HepG2 (cell line): ENCODE measurements around the gene FBXL20. TPM values are rescaled to one million over a fixed set of nuclear protein-coding genes. Genes with fewer than 3 reads are reported as not detected.

ENCODE experiments used
- AHR ChIP-seq: IDR thresholded peaks from 2 replicates; pipeline ENCODE4 v1.6.1; 2018; ENCODE audit warnings: missing genetic modification reagents, missing compliant biosample characterization
- FOXA1 ChIP-seq, 2 experiments: fragments of 450-650 bp in 1 of 2; sonication (generic) in 1 of 2; formaldehyde crosslinking in 1 of 2; IDR thresholded peaks; 2 replicates each; pipeline versions ENCODE4 v1.4.0 to v1.6.1; 2016 to 2020; ENCODE audit warnings: missing genetic modification reagents in 1 of 2
- FOXA3 ChIP-seq: IDR thresholded peaks from 2 replicates; pipeline ENCODE4 v1.6.1; 2016; ENCODE audit warnings: missing genetic modification reagents, missing compliant biosample characterization
- FOXO1 ChIP-seq: sonication (generic); formaldehyde crosslinking; IDR thresholded peaks from 2 replicates; pipeline ENCODE4 v1.4.0; 2020; ENCODE audit warnings: missing genetic modification reagents
- HOXA3 ChIP-seq: sonication (generic); formaldehyde crosslinking; IDR thresholded peaks from 2 replicates; pipeline ENCODE4 v1.5.0; 2020; ENCODE audit warnings: missing genetic modification reagents
- KLF15 ChIP-seq: sonication (generic); formaldehyde crosslinking; IDR thresholded peaks from 2 replicates; pipeline ENCODE4 v1.8.1; 2023; ENCODE audit warnings: borderline replicate concordance, mild to moderate bottlenecking, inconsistent platforms, missing genetic modification reagents, mixed read lengths
- KMT2B ChIP-seq: IDR thresholded peaks from 2 replicates; pipeline ENCODE4 v1.6.1; 2016; ENCODE audit warnings: missing genetic modification reagents, missing compliant biosample characterization
- NFE2L2 ChIP-seq: fragments of 150-350 bp; IDR thresholded peaks from 2 replicates; pipeline ENCODE4 v1.6.1; 2014; ENCODE audit warnings: low read length
- NR2F1 ChIP-seq, 2 experiments: fragments of 450-650 bp in 1 of 2; formaldehyde crosslinking in 1 of 2; IDR thresholded peaks; 2 replicates each; pipeline versions ENCODE4 v1.5.0 to v1.6.1; 2016 to 2020; ENCODE audit warnings: mild to moderate bottlenecking in 1 of 2, missing compliant biosample characterization in 1 of 2, missing genetic modification reagents in 1 of 2, moderate library complexity in 1 of 2
- PHF20 ChIP-seq: sonication (generic); formaldehyde crosslinking; IDR thresholded peaks from 2 replicates; pipeline ENCODE4 v1.5.0; 2020; ENCODE audit warnings: mild to moderate bottlenecking, missing genetic modification reagents
- PHF21A ChIP-seq: sonication (generic); formaldehyde crosslinking; IDR thresholded peaks from 2 replicates; pipeline ENCODE4 v1.5.0; 2020; ENCODE audit warnings: mild to moderate bottlenecking, missing genetic modification reagents
- SIX1 ChIP-seq: sonication (generic); formaldehyde crosslinking; IDR thresholded peaks from 2 replicates; pipeline ENCODE4 v1.4.0; 2020; ENCODE audit warnings: missing genetic modification reagents, borderline replicate concordance
- XRCC5 ChIP-seq: fragments of 200-400 bp; formaldehyde crosslinking; optimal IDR thresholded peaks from 2 replicates; pipeline ENCODE3; 2017; ENCODE audit warnings: mild to moderate bottlenecking, low read length
- ZBTB3 ChIP-seq: sonication (generic); formaldehyde crosslinking; IDR thresholded peaks from 2 replicates; pipeline ENCODE4 v1.4.0; 2020; ENCODE audit warnings: low read depth, mild to moderate bottlenecking, moderate library complexity, missing genetic modification reagents, borderline replicate concordance
- ZNF724P ChIP-seq: sonication (generic); formaldehyde crosslinking; IDR thresholded peaks from 2 replicates; pipeline ENCODE4 v1.8.0; 2022; ENCODE audit warnings: missing genetic modification reagents, borderline replicate concordance
- polyA plus RNA-seq, 8 experiments: library from polyadenylated mRNA; depleted of rRNA in 3 of 8; stranded (reverse) in 7 of 8; unstranded in 1 of 8; fragments of >200 nt; fragmentation: Illumina TruSeq in 4 of 8; extraction: Trizol in 4 of 8; gene quantifications; 2 replicates each; pipeline versions ENCODE4 v1.2.1 to v1.2.3, GENCODE V29; 2011 to 2016; ENCODE audit warnings: low read depth in 4 of 8, missing spikeins in 1 of 8, mixed read lengths in 1 of 8; ENCODE audit not compliant: insufficient read depth in 1 of 8
- total RNA-seq, 5 experiments: library from RNA; depleted of rRNA; stranded (reverse); fragments of >200 nt; fragmentation: Illumina TruSeq; extraction: Trizol; gene quantifications; 2 replicates each; pipeline ENCODE4 v1.2.3, GENCODE V29; 2016; ENCODE audit warnings: low read depth in 1 of 5
- TF ChIP-seq, protein P1 (sequence below), 2 experiments: sonication (generic) in 1 of 2; formaldehyde crosslinking in 1 of 2; IDR thresholded peaks; 2 replicates each; pipeline versions ENCODE4 v1.4.0 to v1.6.1; 2018 to 2020; ENCODE audit warnings: missing genetic modification reagents in 2 of 2, borderline replicate concordance in 1 of 2, low read depth in 1 of 2, mild to moderate bottlenecking in 1 of 2, missing biosample characterization in 1 of 2
- TF ChIP-seq, protein P2 (sequence below): sonication (generic); formaldehyde crosslinking; IDR thresholded peaks from 2 replicates; pipeline ENCODE4 v1.9.0; 2021; ENCODE audit warnings: missing genetic modification reagents, borderline replicate concordance
- TF ChIP-seq, protein P3 (sequence below): sonication (generic); formaldehyde crosslinking; IDR thresholded peaks from 2 replicates; pipeline ENCODE4 v1.5.1; 2020; ENCODE audit warnings: missing genetic modification reagents, mild to moderate bottlenecking, borderline replicate concordance
- TF ChIP-seq, protein P4 (sequence below): fragments of 450-650 bp; IDR thresholded peaks from 2 replicates; pipeline ENCODE4 v1.6.1; 2016
- TF ChIP-seq, protein P5 (sequence below): IDR thresholded peaks from 2 replicates; pipeline ENCODE4 v1.6.1; 2016; ENCODE audit warnings: mild to moderate bottlenecking, missing biosample characterization, missing genetic modification reagents

The FBXL20 gene
- total and polyA plus RNA-seq, 2 of the 13 experiments (the other 11 are each of a cell fraction or from before 2014, with no cell fraction given), result 10.2 to 10.3 TPM

DNA sequence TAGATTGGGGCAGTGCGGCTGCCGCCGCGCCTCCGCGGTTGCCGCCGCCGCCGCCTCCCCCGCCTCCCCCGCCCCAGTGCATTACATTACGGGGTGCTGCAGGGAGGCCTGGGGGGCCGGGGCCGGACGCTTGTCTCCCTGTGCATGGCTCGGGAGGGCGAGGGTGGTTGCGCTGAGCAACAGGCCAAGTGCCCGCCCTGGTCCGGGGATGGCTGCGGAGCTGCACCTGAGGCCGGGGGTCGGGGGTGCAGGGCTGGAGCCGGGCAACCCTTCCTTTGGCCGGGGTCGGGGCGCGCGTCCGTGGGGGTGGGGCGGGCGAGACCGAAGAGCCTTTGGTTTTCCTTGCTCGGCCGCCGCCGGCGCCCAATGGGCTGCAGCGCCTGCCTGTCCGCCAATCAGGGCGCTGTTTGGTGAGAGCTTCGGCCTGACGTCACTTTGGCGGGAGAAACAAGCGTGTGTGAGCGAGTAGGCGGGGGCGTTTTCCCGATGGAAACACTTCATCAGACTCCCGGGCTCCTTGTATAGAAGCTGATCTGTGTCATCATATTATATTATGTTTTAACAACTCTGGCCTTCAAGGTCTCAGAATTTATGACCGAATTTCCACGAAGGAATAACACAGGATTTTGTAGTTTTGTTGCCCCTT lies 941 bp upstream of the FBXL20 start (continued):
- TF ChIP-seq, protein P1, sequence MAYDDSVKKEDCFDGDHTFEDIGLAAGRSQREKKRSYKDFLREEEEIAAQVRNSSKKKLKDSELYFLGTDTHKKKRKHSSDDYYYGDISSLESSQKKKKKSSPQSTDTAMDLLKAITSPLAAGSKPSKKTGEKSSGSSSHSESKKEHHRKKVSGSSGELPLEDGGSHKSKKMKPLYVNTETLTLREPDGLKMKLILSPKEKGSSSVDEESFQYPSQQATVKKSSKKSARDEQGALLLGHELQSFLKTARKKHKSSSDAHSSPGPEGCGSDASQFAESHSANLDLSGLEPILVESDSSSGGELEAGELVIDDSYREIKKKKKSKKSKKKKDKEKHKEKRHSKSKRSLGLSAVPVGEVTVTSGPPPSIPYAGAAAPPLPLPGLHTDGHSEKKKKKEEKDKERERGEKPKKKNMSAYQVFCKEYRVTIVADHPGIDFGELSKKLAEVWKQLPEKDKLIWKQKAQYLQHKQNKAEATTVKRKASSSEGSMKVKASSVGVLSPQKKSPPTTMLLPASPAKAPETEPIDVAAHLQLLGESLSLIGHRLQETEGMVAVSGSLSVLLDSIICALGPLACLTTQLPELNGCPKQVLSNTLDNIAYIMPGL (CRISPR knock-in tag; IDR thresholded peaks at IDR 0.05; ENCODE audit: borderline replicate concordance in 1 of 2, low read depth in 1 of 2), result peak in 1 of 2 experiments; percentile 36; a peak in 1 of 4 replicates
- peak; percentile 69; the same call in 1 of the 2 replicates for TF ChIP-seq AHR (CRISPR knock-in tag)
- peak; percentile 10 for TF ChIP-seq XRCC5
- TF ChIP-seq PHF21A (CRISPR knock-in tag), result no peak
- peak; percentile 62; the same call in 1 of the 2 replicates for TF ChIP-seq KMT2B
- TF ChIP-seq, protein P2, sequence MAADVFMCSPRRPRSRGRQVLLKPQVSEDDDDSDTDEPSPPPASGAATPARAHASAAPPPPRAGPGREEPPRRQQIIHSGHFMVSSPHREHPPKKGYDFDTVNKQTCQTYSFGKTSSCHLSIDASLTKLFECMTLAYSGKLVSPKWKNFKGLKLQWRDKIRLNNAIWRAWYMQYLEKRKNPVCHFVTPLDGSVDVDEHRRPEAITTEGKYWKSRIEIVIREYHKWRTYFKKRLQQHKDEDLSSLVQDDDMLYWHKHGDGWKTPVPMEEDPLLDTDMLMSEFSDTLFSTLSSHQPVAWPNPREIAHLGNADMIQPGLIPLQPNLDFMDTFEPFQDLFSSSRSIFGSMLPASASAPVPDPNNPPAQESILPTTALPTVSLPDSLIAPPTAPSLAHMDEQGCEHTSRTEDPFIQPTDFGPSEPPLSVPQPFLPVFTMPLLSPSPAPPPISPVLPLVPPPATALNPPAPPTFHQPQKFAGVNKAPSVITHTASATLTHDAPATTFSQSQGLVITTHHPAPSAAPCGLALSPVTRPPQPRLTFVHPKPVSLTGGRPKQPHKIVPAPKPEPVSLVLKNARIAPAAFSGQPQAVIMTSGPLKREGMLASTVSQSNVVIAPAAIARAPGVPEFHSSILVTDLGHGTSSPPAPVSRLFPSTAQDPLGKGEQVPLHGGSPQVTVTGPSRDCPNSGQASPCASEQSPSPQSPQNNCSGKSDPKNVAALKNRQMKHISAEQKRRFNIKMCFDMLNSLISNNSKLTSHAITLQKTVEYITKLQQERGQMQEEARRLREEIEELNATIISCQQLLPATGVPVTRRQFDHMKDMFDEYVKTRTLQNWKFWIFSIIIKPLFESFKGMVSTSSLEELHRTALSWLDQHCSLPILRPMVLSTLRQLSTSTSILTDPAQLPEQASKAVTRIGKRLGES (CRISPR knock-in tag), result no peak
- no peak for TF ChIP-seq FOXA1 (IDR thresholded peaks at IDR 0.05)
- TF ChIP-seq FOXA1 (CRISPR knock-in tag; IDR thresholded peaks at IDR 0.05), result no peak
- TF ChIP-seq ZNF724P (CRISPR knock-in tag), result 0 out of 2 replicates have a peak, but pooled peaks have one; percentile 54
- TF ChIP-seq KLF15 (CRISPR knock-in tag), result 0 out of 2 replicates have a peak, but pooled peaks have one; percentile 15
- 0 out of 2 replicates have a peak, but pooled peaks have one; percentile 18 for TF ChIP-seq SIX1
- TF ChIP-seq PHF20 (CRISPR knock-in tag), result peak; percentile 36; the same call in 1 of the 2 replicates
- TF ChIP-seq, protein P3, sequence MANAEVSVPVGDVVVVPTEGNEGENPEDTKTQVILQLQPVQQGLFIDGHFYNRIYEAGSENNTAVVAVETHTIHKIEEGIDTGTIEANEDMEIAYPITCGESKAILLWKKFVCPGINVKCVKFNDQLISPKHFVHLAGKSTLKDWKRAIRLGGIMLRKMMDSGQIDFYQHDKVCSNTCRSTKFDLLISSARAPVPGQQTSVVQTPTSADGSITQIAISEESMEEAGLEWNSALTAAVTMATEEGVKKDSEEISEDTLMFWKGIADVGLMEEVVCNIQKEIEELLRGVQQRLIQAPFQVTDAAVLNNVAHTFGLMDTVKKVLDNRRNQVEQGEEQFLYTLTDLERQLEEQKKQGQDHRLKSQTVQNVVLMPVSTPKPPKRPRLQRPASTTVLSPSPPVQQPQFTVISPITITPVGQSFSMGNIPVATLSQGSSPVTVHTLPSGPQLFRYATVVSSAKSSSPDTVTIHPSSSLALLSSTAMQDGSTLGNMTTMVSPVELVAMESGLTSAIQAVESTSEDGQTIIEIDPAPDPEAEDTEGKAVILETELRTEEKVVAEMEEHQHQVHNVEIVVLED, result peak; percentile 40; the same call in 1 of the 2 replicates
- TF ChIP-seq, protein P4, sequence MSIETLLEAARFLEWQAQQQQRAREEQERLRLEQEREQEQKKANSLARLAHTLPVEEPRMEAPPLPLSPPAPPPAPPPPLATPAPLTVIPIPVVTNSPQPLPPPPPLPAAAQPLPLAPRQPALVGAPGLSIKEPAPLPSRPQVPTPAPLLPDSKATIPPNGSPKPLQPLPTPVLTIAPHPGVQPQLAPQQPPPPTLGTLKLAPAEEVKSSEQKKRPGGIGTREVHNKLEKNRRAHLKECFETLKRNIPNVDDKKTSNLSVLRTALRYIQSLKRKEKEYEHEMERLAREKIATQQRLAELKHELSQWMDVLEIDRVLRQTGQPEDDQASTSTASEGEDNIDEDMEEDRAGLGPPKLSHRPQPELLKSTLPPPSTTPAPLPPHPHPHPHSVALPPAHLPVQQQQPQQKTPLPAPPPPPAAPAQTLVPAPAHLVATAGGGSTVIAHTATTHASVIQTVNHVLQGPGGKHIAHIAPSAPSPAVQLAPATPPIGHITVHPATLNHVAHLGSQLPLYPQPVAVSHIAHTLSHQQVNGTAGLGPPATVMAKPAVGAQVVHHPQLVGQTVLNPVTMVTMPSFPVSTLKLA, result peak; percentile 82
- peak; percentile 11; the same call in 1 of the 2 replicates for TF ChIP-seq FOXA3 (CRISPR knock-in tag)
- no peak for TF ChIP-seq ZBTB3
- peak; percentile 65; the same call in 1 of the 2 replicates for TF ChIP-seq HOXA3 (CRISPR knock-in tag)
- TF ChIP-seq, protein P5, sequence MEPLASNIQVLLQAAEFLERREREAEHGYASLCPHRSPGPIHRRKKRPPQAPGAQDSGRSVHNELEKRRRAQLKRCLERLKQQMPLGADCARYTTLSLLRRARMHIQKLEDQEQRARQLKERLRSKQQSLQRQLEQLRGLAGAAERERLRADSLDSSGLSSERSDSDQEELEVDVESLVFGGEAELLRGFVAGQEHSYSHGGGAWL (CRISPR knock-in tag), result peak; percentile 73; the same call in 1 of the 2 replicates
- 0 out of 4 replicates have a peak, but pooled peaks of 1 of the 2 experiments have one; percentile 4 for TF ChIP-seq NR2F1 (CRISPR knock-in tag; IDR thresholded peaks at IDR 0.05)
- TF ChIP-seq FOXO1 (CRISPR knock-in tag), result 0 out of 2 replicates have a peak, but pooled peaks have one; percentile 30
- no peak for TF ChIP-seq NFE2L2
